ENCODE measurements around the gene UGCG. TPM values are rescaled to one million over a fixed set of nuclear protein-coding genes. Genes with fewer than 3 reads are reported as not detected.

UGCG gene
- total and polyA plus RNA-seq, 9 of the 15 experiments (the other 6 are each of a cell fraction or from before 2014, with no cell fraction given): 20.0 to 40.3 (median 29.2) TPM

- TF ChIP-seq ATF2 (CRISPR knock-in tag; IDR thresholded peaks at IDR 0.05): no peak
- TF ChIP-seq HCFC1 (IDR thresholded peaks at IDR 0.05; ENCODE audit: low read depth, low read length): no peak
- TF ChIP-seq FOXA1 (IDR thresholded peaks at IDR 0.05; ENCODE audit: borderline replicate concordance): no peak
- no peak for TF ChIP-seq CREB3L1 (IDR thresholded peaks at IDR 0.05; ENCODE audit: borderline replicate concordance, low read depth)
- no peak for TF ChIP-seq ZBTB2 (IDR thresholded peaks at IDR 0.05)
- TF ChIP-seq ZNF79 (CRISPR knock-in tag; IDR thresholded peaks at IDR 0.05; ENCODE audit: low read depth): no peak
- TF ChIP-seq HMGN3 (IDR thresholded peaks at IDR 0.05; ENCODE audit: borderline replicate concordance, extremely low read depth, insufficient read length, low read depth, low read length): no peak
- no peak for TF ChIP-seq ZNF253 (CRISPR knock-in tag; conservative IDR thresholded peaks at IDR 0.05)
- TF ChIP-seq POLR2A (conservative IDR thresholded peaks at IDR 0.05): no peak
- no peak for TF ChIP-seq GTF3C2 (IDR thresholded peaks at IDR 0.05; ENCODE audit: borderline replicate concordance, extremely low read depth, insufficient read length)
Observed at GRCh38 chr9:111915425-111915758, 18.8 kb downstream of the UGCG start (continued).
